ENCODE measurements around the gene BTN3A1. TPM values are rescaled to one million over a fixed set of nuclear protein-coding genes. Genes with fewer than 3 reads are reported as not detected.

The BTN3A1 gene
- total RNA-seq, 1 donor from 2014 or later = 18.4 TPM

DNA sequence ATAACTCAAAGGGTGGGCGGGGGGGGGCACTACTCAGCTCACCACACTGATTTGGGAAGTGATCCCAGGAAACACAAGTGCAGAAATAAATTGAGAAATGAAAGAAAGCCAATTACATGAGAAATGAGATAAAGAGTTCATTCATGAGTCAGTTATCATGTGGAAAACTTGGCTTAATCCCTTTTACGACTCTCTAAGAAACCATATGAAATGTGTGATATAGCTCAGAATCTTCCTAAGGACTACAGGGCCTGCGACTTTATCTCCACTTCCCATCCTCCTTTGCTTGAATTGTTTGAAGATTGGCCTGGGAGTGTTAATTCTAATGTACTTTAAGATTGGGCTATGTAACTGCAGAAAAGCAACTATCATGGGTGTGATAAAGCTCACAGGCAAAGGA, 22.8 kb upstream of the BTN3A1 start:
- DNase-seq (ENCODE audit: low read depth) = no peak

DNA sequence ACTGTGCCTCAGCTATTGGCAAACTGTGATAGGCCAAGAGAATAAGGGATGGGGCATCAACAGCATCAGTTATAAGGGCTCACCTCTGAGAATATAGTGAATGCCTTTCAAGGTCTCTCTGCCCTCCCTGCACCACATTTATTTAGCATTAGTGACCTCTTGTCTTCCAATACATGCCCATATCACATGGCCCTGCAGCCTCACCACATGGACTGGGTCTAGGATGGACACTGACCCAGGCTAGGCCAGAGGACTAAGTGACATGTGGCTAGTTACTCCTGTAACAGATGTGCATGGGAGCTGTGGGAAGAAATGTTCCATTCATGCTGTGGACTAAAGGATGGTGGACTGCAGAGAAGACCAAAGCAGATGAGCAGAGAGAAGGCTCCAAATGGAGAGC, 22.3 kb upstream of the BTN3A1 start:
- no peak for DNase-seq (ENCODE audit: low read depth)

DNA sequence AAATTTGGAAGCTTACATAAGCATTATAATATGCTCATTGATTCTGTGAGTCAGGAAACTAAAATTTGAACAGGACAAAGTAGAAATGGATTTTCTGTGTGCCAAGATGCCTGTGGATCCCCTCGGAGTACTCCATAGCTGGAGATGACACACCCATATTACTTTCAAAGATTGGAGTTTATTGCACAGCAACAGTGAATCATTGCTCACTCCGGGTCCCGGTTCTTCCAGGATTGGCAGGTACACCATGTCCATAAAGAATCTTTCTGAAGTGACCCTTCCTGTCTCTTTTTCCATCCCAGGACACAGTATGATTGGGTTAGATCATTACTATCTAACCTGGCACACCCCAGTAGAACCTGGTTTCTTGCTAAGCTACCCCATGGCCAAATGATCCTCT, 21.8 kb upstream of the BTN3A1 start:
- no peak for DNase-seq (ENCODE audit: low read depth)

DNA sequence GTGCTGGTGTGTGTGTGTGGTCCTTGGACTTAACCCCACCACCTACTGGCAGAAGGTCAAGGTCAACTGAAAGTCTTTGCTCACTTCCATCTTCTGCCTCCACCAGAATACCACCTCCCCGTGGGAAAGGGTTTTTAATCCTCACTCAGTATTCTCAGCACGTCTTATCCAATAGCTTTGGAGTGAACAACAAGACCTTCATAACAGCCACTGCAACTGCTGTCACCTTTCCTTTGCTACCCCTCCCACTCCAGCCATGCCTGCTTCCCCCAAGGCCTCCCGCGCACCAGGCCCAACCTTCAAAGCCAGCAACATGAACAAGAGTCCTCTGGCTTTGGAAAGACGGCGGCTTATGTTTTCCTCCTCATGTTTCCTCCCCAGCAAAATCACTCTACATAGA, 20.0 kb upstream of the BTN3A1 start:
- DNase-seq (ENCODE audit: low read depth) = no peak

DNA sequence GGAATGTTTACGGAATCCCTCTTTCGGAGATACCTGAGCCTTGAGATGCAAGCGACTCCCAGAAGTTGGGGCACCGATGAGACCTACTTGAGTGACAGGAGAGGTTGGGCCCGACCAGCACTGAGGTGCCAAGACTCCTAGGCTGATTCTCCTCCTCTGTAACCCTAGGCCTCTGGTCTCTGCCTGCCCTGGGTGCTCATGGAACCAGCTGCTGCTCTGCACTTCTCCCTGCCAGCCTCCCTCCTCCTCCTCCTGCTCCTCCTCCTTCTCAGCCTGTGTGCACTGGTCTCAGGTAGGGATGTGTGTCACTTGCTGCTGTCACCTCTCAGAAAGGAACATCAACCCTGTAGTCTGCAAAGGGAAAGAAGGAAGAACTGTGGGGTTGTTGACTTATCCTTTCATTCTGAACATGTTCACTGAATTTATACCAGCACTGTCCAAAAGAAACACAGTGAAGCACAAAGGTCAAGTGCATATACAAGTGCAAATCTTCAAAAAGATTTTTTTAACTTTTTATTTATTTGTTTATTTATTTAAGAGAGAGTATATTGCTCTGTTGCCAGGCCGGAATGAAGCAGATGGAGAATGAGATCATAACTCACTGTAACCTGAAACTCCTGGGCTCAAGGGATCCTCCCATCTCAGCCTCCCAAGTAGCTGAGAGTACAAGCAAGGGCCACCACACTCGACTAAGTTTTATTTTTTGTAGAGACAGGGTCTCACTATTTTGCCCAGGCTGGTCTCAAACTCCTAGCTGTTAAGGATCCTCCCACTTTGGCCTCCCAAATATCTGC, 18.3 kb upstream of the BTN3A1 start:
- peak; percentile 57 for DNase-seq (ENCODE audit: low read depth)

DNA sequence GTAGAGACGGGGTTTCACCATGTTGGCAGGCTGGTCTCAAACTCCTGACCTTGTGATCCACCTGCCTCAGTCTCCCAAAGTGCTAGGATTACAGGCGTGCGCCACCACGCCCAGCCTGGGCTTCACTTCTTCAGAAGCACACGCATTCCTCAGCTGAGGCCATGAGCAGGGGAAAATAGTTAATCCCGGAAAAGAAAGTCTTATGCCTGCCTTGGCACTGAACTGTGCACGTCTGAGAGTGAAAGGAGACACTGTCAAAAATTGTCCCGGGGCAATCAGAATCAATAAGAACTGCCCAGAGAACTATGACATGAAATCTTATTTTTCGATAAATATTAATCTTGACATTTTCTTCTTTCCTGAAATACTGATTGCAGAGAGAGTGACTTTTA, 16.3 kb upstream of the BTN3A1 start:
- DNase-seq (ENCODE audit: low read depth) = no peak

DNA sequence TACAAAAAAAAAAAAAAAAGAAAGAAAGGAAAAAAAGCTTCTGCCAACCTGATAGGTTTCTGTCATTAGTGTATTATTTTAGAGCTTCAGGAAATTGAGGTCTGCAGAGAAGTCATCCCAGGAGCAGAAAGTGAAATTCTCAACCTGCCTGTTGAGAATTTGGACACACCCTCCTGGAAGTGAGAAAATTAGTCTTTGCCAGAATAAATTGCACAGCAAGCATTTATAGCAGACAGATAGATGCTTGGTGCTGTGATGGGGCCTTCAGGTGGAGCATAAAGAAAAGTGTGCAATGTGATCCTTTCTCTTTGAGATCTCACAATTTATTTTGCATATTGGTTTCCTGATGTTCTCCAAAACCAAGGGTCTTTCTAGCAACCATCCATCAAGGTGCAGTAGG, 14.5 kb upstream of the BTN3A1 start:
- DNase-seq (ENCODE audit: low read depth) = no peak

DNA sequence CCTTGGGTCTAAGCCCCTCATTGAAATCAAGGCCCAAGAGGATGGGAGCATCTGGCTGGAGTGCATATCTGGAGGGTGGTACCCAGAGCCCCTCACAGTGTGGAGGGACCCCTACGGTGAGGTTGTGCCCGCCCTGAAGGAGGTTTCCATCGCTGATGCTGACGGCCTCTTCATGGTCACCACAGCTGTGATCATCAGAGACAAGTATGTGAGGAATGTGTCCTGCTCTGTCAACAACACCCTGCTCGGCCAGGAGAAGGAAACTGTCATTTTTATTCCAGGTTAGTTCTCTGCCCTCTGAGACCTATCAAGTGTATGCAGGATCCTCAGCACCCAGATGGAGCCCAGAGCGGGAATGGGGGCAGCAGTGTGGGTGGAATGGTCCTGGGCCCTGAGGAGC, 14.1 kb upstream of the BTN3A1 start:
- peak; percentile 26 for DNase-seq (ENCODE audit: low read depth)

DNA sequence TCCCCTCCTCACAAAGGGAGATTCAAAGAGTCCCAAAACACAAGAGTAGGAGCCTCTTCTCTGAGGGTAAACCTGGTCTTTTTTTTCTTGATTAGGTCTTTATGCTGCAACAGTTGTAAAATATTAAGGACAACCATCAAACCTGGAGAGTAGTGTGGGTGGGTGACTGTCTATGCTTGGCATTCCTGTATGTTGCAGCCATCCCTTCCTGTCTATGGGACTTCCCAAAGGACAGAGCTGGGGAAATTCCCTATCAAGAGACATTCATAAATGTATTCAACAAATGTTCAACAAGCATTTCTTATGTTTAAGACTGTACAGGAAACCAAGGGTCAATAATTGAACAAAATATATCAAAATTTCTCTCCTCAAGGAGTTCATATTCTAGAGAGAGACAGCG, 13.6 kb upstream of the BTN3A1 start:
- DNase-seq (ENCODE audit: low read depth) = peak; percentile 18

DNA sequence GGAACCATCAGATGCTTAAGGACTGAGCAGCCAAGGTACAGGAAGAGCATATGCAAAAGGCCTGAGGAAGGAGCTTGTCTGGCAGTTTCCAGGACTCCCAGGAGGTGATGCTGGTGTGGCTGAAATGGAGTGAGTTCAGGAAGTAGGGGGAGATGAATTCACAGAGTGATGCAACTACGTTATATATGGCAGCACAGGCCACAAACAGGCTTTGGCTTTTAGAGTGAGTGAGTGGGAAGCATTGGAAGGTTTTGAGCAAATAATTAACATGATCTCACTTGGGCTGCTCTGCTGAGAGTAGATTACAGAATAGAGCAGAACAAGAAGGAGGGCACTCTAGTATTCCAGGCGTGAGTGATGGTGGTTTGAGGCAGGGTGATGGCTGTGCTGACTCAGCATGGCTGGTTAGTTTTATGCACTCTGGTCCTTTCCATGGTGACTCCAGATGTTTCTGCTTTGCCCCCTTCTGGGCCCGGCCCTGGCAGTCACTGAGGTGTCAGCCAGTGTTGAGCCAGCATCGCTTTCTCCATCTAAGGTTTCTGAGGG, 12.7 kb upstream of the BTN3A1 start:
- DNase-seq (ENCODE audit: low read depth) = peak; percentile 95

DNA sequence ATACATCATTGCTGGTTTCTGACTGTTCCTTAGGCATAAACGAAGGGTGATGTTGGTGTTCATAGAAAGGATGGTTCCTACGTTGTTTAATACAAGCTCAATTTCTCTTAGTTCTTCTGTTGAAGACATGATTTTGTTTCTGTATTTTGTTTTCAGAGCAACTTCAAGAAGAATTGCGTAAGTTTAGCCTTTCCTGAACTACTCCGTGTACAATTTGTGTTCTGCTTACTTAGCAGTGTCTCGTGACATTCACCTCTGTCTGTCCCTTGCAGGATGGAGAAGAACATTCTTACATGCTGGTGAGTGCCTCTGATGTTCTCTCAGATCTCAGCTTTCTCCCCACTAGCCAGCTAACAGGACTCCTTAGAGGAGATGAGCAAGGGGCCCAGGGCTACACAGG, 11.5 kb upstream of the BTN3A1 start:
- DNase-seq (ENCODE audit: low read depth) = no peak

DNA sequence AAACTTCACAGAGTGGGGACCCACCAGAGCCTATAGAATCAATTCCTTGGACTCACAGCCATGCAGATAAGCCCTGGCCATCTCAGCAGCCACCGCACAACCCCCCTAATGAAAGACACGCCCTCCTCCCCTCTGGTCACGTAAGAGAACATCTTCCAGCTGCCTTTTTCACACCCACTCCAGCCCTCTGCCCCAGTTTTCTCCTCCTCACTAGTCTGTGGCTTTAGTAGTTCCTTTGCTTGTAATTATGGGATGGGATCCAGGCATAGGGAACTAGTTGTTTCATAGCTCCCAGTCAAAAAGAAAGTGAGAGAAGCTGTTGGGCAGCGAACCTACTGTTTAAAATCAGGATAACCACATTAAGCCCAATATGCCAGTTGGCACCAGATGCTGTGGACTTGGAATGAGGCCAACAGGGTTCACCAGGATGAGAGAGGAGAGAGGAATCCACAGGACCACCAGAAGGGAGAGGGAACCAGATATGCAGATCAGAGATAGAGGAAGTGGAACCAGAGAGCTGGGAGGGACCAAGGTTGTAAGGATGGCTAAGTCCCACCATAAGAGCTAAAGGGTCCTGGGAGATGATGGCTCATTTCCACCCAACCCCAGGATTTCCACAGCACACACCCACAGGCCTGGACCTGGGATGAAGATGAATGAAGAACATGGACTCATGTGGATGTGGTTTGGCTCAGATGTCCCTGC, 9.0 kb upstream of the BTN3A1 start:
- DNase-seq (ENCODE audit: low read depth) = no peak

DNA sequence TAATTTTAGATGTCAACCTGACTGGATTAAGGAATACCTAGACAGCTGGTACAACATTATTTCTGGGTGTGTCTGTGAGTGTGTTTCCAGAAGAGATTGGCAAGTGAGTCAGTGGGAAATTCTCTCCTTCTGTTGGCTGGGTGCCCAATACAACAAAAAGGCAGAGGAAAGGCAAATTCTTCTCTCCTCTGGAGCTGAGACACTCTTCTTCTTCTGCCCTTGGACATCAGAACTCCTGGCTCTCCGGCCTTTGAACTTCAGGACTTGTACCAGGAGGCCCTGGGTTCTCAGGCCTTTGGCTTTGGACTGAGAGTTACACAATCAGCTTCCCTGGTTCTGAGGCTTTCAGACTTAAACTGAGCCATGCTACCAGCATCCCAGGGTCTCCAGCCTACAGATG, 7.8 kb upstream of the BTN3A1 start:
- DNase-seq (ENCODE audit: low read depth) = peak; percentile 88

DNA sequence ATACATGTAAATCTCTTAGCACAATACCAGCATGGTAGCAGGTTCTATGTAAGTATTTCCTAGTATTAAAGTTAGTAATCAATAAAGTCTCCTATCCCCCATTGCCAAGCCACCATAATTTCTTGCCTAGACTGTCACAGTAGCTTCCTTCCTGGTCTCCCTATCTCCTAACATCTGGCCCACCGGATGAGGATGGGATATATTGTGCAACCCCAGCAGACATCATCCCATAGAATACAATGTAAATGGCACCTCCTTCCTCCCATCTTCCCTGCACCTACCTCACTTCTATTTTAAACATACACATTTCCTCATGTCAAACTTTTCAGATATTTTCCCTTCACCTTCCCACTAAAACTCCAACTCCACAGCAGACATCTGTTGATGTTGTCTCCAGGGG, 3.5 kb upstream of the BTN3A1 start:
- no peak for DNase-seq (ENCODE audit: low read depth)

DNA sequence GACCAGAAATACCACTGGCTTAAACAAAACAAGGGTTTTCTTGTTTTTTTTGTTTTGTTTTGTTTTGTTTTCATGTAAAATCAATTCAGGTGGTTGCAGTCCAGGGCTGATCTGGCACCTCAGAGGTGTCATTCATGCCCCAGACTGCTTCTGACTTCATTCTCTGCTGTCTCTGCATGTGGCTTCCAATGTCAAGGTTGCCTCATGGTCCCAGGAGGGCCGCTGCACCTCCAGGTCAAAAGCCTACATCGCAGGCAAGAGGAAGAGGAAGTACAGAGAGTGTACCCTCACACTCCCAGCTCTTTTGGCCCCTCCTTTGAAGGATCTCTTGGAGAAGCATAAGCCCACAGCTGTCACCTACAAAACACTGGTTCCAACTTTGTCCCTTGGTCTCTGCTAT, 1.4 kb upstream of the BTN3A1 start:
- no peak for DNase-seq (ENCODE audit: low read depth)

DNA sequence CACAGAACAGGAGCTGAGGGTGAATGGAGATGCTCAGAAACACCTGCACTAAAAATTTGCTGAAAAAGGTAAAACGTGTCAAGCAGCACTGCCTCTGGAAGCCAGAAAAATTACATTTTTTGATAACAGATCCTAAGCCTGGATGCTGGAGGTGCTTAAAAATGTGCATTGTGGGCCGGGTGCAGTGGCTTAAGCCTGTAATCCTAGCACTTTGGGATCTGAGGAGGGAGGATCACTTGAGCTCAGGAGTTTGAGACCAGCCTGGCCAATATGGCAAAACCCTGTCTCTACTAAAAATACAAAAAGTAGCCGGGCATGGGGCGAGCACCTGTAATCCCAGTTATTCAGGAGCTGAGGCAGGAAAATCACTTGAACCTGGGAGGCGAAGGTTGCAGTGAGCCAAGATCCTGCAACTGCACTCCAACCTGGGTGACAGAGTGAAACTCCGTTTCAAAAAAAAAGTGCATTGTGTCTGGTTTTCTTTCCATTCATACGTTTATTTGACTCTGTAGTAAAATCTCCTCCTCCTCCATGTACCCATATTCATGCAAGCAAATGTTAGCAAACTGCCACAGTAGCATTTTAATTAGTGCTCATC, 587 bp upstream of the BTN3A1 start:
- DNase-seq (ENCODE audit: low read depth) = no peak

DNA sequence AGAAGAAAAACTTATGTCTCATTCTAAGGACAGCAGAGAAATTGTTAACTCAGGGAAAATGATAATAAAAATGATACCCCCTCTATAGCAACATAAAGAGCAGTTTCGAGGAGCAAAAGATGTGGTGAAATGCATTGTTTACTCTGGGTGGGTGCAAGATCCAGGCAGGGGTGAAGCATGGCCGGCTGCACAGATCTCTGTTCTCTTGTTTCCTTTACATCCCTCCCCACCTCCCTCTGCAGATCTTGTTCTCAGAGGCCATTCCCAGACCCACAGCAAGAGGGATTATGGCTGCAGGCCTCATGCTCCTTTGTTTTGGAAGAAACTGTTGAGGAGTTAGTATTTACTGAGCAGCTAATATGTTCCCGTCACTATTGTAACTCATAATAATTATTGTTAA, 1.8 kb downstream of the BTN3A1 start:
- no peak for DNase-seq (ENCODE audit: low read depth)

DNA sequence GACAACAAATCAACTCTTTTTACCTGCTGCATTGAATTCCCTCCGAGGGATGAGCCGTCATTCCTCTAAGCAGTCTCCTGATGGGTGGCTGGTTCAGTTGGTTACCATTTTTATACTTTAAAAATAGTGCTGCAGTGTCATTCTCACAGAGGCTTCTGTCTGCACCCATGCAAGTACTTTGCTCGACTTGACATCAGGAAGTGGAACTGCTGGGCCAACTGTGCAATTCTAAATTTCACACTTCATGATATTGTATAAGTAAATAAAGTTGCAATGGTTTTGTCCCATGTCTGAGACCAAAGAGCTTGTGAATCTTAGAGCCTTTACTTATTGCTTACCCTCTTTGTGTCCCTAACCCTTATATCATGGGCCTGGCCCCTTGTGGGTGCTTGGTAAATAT, 2.5 kb downstream of the BTN3A1 start:
- DNase-seq (ENCODE audit: low read depth) = no peak

DNA sequence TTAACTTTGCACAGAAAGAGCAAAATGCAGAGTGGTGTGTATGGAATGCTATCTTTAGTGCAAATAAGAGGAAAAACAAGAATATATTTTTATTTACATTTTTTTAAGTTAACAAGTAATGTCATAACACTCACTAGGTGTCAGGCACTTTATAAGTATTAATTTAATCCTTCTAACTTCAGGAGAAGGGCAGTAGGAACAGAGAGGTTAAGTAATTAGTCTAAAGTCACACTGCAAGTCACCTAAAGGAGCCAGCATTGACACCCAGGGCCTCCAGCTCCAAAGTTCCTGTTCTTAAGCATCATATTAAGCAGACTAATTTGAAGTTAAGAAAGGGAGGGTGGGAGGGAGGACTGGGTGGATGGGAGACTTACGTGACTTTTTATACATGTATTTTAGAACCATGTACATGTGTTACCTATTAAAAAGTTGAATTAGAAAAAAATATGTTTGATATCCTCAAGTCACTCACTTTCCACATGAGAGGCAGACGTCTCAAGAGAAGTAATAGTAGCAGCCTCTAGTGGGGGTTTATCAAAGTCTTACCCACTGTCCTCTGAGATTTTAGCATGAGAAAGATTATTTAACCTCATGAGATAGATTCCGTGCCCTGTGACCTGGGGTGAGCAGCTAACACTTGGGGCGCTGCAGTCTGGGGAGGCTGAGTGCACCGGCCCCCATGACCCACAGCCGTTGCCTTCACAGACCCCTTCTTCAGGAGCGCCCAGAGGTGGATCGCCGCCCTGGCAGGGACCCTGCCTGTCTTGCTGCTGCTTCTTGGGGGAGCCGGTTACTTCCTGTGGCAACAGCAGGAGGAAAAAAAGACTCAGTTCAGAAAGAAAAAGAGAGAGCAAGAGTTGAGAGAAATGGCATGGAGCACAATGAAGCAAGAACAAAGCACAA, 7.0 kb downstream of the BTN3A1 start:
- DNase-seq (ENCODE audit: low read depth) = no peak

DNA sequence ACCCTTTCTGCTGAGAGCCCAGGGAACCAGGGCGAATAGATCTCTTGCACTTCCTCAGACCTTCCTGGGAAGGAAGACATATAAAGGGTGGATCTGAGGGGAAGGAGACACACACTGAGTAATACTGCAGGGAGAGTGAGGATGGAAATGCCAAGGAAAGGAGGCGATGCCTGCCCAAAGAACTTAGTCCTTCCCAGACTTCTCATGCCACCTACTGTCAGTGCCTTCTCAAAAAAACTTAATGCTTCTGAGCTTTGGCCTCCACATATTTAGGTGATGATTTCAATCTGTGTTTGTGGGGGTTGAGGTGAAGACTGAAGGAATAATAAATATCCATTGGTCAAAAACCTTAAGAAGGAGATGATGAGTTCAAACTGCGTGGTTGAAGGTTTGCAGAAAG, 9.7 kb downstream of the BTN3A1 start:
- DNase-seq (ENCODE audit: low read depth) = no peak

DNA sequence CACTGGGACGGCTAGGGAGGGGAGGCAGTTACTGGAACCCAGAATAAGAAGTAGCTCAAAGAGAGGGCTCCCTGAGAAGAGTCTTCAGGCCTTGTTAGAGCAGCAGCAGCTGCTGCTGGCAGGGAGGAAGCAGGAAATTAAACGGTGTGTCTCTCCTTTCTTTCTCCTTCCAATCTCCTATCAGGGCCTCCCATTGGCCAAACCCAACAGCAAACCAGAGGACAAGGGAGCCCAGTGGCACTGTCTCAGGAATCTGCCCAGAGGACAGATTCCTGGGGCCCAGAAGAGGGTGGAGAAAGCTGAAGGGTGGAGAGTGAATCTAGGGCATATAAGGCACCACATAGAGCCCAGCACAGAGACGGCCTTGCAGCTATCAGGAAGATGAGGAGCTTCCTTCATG, 10.2 kb downstream of the BTN3A1 start:
- DNase-seq (ENCODE audit: low read depth) = no peak

DNA sequence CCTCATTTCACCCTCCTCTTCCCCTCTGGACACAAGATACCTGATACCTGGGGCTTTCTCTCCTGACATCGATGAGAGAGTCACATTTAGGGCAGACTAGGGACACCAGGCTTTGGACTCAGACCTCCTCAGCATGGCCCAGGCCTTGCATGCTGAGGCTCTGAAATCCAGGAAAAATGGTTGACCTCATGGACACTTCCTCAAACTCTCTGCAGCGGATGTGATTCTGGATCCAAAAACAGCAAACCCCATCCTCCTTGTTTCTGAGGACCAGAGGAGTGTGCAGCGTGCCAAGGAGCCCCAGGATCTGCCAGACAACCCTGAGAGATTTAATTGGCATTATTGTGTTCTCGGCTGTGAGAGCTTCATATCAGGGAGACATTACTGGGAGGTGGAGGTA, 10.9 kb downstream of the BTN3A1 start:
- no peak for DNase-seq (ENCODE audit: low read depth)
